NCI-H510A treated with DMSO at 0.1 percent for 48 hours (cell line): ENCODE results near the gene SPSB1.

Source experiments
- DNase-seq: peaks from one replicate; lab custom pipeline; 2025; lab: John Stamatoyannopoulos, UW

The SPSB1 gene

GRCh38 chr1:9292361-9293240 lies at the start of gene SPSB1:
SPSB1 (plus strand) TSS chr1:9292894; CDS start chr1:9355892, 62,998 bp downstream.
- DNase-seq = peak; percentile 90

DNA sequence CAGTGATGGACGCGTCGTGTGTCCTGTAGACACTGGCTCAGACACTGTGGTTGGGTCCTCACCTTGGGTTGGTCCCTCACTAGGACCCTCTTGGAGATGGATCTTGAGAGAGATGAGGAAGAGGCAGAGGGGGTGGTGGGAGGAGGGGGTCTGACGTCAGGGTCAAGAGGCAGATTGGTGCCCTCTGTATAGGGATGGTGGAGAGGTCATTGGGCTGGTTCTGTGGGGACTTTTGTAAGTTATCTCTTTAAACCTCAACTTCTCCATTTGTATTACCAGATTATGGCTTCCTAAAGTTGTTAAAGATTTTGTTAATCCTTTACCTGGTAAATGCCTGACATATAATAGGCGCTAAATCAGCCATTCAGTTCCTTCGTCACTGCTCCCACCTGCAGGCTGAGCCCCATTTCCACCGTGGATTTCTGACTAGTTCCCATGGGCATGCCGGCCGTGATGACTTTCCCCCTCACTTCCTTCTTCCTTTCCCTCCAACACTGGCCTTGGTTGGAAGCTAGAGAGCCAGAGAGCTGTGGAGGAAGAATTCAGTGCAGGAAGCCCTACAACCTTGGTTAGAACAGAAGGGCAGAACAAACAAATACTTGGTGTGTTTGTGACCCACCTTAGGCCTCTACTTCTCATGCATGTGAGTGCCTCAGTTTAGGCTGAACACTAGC lies 49.5 kb upstream of the SPSB1 start:
- no peak for DNase-seq

DNA sequence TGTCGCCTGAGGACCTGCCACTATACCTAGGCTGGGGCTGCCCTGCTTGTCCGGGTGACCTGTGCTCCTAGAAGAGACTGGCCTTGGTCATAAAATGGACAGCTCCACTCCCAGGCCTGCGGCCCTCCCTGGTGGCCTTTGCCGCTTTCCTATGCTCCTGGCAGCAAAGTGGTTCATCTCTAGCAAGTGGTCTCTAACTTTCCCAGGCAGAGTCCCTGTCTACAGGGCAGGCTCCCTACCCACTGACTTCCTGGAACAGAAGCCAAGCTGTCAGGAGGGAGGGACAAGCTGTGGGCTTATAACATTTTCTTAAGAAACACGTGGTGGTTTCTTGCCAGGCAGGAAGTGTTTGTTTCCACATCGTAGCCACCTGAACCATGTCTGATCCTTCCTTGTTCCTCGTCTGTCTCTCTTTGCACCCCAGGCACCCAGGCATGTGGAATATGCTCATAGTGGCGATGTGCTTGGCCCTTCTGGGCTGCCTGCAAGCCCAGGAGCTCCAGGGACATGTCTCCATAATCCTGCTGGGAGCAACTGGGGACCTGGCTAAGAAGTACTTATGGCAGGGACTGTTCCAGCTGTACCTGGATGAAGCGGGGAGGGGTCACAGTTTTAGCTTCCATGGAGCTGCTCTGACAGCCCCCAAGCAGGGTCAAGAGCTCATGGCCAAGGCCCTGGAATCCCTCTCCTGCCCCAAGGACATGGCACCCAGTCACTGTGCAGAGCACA lies 48.0 kb upstream of the SPSB1 start:
- DNase-seq = no peak

DNA sequence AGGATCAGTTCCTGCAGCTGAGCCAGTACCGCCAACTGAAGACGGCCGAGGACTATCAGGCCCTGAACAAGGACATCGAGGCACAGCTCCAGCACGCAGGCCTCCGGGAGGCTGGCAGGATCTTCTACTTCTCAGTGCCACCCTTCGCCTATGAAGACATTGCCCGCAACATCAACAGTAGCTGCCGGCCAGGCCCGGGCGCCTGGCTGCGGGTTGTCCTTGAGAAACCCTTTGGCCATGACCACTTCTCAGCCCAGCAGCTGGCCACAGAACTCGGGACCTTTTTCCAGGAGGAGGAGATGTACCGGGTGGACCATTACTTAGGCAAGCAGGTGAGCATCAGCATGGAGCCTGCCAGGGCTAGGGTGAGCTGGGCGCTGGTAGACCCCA lies 47.5 kb upstream of the SPSB1 start:
- no peak for DNase-seq

- no peak for DNase-seq
Observed at GRCh38 chr1:9245661-9246060, 47.0 kb upstream of the SPSB1 start.

DNA sequence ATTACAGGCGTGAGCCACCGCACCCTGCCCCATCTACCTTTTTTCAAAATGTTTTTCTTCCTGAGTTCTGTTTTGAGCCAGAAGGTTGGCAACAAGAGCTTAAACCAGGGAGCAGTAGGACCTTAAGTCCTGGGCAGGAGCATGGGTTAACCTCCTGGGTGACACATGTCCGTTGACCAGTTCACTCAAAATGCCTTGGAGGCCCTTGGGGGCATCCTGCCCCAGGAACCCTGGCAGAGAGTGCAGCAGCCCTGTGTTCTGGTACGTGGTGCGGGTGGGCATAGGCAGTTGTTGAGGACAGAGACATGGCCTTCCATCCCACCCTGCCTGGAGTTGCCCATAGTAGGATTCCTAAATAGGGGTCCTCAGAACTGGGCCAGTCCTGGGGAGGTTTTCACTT lies 46.5 kb upstream of the SPSB1 start:
- DNase-seq = no peak

- DNase-seq = no peak
Observed at GRCh38 chr1:9246841-9247785, 45.6 kb upstream of the SPSB1 start.

GRCh38 chr1:9247894-9248293 lies 44.8 kb upstream of the SPSB1 start:
- no peak for DNase-seq

DNA sequence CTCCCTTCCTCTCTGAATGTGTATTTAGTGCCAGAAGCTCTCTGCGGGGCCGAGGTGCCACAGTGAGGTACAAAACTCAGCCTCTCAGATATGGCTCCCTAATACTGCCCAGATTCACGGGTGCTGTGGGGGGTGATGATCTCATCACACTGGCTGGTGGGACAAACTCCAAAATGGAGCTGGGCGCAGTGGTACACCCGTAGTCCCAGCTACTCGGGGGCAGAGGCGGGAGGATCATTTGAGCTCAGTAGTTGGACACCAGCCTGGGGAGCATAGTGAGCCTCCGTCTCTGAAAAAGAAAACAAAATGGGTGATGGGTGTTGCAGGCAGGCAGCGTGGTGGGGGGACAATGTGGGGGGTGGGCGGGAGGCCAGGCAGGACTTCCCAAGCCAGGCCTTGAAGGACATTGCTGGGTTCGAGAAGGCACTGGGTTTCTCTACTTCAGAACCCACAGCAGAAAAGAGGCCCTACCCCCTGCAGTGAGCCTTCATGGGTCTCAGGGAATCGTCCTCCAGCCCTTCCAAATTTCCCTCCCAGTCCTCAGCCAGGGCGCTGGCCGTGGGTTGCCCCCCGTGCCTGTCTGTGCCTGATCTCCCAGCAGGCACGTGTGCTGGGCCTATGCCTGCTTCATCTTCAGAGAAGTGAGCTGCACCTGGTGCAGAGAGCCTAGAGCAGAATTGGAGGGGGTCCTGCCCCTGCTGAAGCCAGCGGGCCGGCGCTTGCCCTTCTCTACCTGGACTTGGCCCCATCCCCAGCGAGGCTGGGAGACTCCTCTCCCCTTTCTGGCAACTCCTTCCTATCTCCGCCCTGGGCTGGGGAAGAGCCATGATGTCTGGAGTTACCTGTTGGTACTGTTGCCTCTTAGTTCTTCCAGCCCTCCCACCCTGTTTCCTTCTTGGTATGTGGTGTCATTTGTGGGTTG lies 44.1 kb upstream of the SPSB1 start:
- DNase-seq = no peak

DNA sequence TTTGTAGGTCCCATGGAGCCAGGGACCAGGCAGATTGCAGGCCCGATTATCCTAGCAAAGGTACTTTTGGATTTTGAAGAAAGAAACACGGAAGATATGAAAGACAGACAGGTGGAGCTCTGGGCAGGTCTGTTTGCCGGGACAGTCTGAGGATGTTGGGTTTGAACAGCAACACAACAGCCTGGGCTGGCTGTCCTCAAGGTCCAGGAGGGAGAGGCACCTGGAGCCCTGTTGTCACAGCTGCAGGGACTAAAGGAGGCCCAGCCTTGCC lies 43.5 kb upstream of the SPSB1 start:
- DNase-seq = peak; percentile 71

GRCh38 chr1:9249534-9250410 lies 42.9 kb upstream of the SPSB1 start:
- DNase-seq = peak; percentile 63

DNA sequence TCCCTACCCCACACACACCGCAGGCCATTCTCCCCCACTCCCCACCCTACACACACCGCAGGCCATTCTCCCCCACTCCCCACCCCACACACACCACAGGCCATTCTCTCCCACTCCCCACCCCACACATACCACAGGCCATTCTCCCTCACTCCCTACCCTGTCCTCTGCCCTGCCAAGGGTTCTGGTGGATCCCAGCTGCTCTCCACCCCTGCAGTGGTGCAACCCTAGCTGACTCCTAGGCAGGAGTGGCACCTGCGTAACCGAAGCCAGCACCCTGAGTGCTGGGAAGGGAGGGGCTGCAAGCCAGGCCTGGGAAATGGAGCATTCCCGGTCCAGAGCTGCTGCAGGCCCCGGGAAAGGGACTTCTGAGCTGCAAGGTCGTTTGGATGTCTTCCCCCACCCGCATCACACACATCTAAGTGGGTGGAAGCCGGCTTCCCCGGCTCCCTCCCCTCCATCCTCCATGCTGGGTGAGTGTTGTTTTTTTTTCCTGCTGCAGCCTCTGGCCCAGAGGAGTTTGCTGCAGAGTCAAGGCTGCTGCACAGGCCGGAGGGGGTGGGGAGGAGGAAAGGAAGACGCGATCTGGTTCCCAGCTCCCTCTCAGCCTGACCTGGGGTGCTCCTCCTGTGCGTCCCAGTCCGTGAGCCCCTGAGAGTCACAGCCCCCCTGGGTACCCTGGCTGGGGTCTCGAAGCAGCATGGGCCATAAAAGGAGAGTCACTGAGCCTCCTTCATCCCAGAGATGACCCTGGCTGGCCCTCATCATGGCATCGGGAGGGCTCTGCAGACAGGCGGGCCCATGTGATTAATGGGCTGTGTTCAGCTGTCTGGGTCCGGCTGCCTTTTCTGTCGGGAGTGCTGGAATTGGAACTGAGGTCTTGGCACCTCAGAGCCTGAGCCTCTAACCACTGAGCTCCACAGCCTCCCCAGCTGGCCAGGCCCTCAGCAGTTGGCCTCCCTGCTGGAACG lies 42.0 kb upstream of the SPSB1 start:
- peak; percentile 93 for DNase-seq

- no peak for DNase-seq
Observed at GRCh38 chr1:9251501-9251900, 41.2 kb upstream of the SPSB1 start.

DNA sequence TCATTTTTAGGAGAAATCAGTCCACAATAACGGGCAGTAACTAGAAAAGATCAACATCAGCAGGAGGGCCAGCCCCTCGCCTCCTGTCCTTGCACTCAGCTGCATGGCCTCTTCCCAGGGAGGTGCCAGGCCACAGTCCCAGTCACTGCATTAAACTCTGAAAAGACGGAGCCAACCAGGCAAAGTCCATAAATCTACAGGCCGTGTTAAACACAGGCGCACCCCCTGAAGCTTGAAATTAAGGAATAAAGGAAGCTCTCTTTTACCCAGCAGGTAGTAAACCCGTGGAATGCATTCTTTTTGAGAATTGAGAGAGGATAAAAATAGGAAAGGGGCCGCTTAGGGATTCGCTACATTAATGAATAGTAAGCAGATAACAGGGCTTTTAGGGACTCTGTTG lies 39.7 kb upstream of the SPSB1 start:
- DNase-seq = no peak

- no peak for DNase-seq
Observed at GRCh38 chr1:9253453-9254105, 39.1 kb upstream of the SPSB1 start.

DNA sequence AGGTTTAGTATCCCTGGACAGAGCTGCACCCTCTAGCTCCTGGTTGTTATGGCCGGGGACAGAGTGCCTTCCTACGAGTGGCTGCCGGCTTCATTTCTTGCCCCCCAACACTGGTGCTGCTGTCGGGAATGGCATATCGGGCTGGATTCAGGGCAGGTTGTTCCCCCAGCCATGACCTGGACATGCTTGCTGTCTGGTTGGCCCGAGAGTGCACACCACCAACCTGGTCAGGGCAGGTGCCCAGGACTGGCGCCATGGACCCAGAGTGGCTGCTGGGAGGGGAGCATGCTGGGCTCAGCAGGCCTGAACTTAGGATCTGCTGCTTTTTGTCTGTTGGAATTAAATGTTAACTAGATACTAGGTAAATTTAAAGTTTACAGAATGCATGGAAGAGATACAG lies 36.4 kb upstream of the SPSB1 start:
- DNase-seq = no peak

GRCh38 chr1:9257851-9258250 lies 34.8 kb upstream of the SPSB1 start:
- no peak for DNase-seq

GRCh38 chr1:9258629-9259028 lies 34.1 kb upstream of the SPSB1 start:
- no peak for DNase-seq
